Measurements from ENCODE around the gene DAB2IP.

Gene DAB2IP

DNA sequence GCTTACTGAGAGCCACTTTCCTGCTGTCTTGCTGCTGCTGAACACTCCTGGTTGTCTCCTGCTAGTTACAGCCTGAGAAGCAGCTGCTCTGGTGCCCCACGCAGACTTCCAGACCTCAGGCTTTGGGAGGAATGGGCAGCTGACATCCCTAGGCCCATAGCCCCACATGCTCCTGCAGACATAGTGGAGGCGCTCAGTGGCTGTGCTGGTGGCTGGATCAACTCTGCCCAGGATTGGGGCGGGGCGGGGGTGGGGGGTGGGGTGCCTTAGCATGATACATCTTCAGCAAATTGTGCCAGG is 93.9 kb downstream of the DAB2IP start:
- DNase-seq (ENCODE audit: low spot score) (no peak), ATAC-seq (ENCODE audit: low read depth) (no peak)
- Histone ChIP-seq H3K4me1 (ENCODE audit: insufficient read depth, poor library complexity, severe bottlenecking) (peaks cover 35% of the 10 kb centered on the region), H3K36me3 (ENCODE audit: low read depth) (peaks cover 6% of the 10 kb centered on the region; the same call in 1 of the 2 replicates), H3K9me3 (ENCODE audit: severe bottlenecking) (no peaks in the 10 kb centered on the region), H3K4me3 (ENCODE audit: severe bottlenecking) (no peak overlapping the region), H3K27ac (ENCODE audit: poor library complexity, severe bottlenecking) (no peak overlapping the region), H3K27me3 (ENCODE audit: insufficient read depth, poor library complexity, severe bottlenecking) (no peaks in the 10 kb centered on the region)
- TF ChIP-seq, protein P1, sequence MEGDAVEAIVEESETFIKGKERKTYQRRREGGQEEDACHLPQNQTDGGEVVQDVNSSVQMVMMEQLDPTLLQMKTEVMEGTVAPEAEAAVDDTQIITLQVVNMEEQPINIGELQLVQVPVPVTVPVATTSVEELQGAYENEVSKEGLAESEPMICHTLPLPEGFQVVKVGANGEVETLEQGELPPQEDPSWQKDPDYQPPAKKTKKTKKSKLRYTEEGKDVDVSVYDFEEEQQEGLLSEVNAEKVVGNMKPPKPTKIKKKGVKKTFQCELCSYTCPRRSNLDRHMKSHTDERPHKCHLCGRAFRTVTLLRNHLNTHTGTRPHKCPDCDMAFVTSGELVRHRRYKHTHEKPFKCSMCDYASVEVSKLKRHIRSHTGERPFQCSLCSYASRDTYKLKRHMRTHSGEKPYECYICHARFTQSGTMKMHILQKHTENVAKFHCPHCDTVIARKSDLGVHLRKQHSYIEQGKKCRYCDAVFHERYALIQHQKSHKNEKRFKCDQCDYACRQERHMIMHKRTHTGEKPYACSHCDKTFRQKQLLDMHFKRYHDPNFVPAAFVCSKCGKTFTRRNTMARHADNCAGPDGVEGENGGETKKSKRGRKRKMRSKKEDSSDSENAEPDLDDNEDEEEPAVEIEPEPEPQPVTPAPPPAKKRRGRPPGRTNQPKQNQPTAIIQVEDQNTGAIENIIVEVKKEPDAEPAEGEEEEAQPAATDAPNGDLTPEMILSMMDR (IDR thresholded peaks at IDR 0.05; ENCODE audit: poor library complexity, severe bottlenecking) = no peak

DNA sequence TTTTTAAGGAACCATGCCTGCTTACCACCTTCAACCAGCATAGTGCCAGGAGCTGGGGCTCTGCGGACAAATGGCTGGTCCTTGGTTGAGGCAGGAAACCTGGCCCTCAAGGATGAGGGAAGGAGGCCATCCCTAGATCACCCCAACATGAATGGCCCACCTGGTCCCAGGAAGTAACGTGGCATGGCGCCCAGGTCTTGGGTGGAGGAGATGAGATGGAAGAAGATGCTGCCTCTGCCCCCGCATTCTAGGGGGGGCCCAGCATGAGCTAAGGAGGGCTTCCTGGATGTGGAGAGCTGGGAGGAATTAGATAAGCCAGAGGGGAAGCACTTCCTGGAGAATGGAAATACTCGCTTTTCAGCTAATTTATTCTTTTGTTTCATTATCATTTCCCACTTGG is 95.0 kb downstream of the DAB2IP start:
- Histone ChIP-seq H3K36me3 (ENCODE audit: low read depth) (peaks cover 6% of the 10 kb centered on the region; the same call in 1 of the 2 replicates), H3K27ac (ENCODE audit: poor library complexity, severe bottlenecking) (no peak overlapping the region), H3K27me3 (ENCODE audit: insufficient read depth, poor library complexity, severe bottlenecking) (no peaks in the 10 kb centered on the region), H3K4me1 (ENCODE audit: insufficient read depth, poor library complexity, severe bottlenecking) (peaks cover 29% of the 10 kb centered on the region), H3K9me3 (ENCODE audit: severe bottlenecking) (no peaks in the 10 kb centered on the region), H3K4me3 (ENCODE audit: severe bottlenecking) (no peak overlapping the region)
- no peak for DNase-seq (ENCODE audit: low spot score)
- TF ChIP-seq, protein P1 (IDR thresholded peaks at IDR 0.05; ENCODE audit: poor library complexity, severe bottlenecking) = no peak
- ATAC-seq (ENCODE audit: low read depth) = no peak

GRCh38 chr9:121746866-121747265 is 95.4 kb downstream of the DAB2IP start:
- H3K36me3 ChIP-seq (ENCODE audit: low read depth) = peaks cover 6% of the 10 kb centered on the region; the same call in 1 of the 2 replicates
- DNase-seq (ENCODE audit: low spot score) = no peak
- no peak overlapping the region for H3K4me3 ChIP-seq (ENCODE audit: severe bottlenecking)
- H3K27ac ChIP-seq (ENCODE audit: poor library complexity, severe bottlenecking) = no peak overlapping the region
- H3K9me3 ChIP-seq (ENCODE audit: severe bottlenecking) = no peaks in the 10 kb centered on the region
- ATAC-seq (ENCODE audit: low read depth) = no peak
- TF ChIP-seq, protein P1 (IDR thresholded peaks at IDR 0.05; ENCODE audit: poor library complexity, severe bottlenecking) = no peak
- peaks cover 26% of the 10 kb centered on the region for H3K4me1 ChIP-seq (ENCODE audit: insufficient read depth, poor library complexity, severe bottlenecking)
- no peaks in the 10 kb centered on the region for H3K27me3 ChIP-seq (ENCODE audit: insufficient read depth, poor library complexity, severe bottlenecking)

- Histone ChIP-seq H3K36me3 (ENCODE audit: low read depth) (peaks cover 6% of the 10 kb centered on the region; the same call in 1 of the 2 replicates), H3K27me3 (ENCODE audit: insufficient read depth, poor library complexity, severe bottlenecking) (no peaks in the 10 kb centered on the region), H3K4me1 (ENCODE audit: insufficient read depth, poor library complexity, severe bottlenecking) (peaks cover 18% of the 10 kb centered on the region), H3K27ac (ENCODE audit: poor library complexity, severe bottlenecking) (no peak overlapping the region), H3K4me3 (ENCODE audit: severe bottlenecking) (no peak overlapping the region), H3K9me3 (ENCODE audit: severe bottlenecking) (no peaks in the 10 kb centered on the region)
- DNase-seq (ENCODE audit: low spot score) (no peak), ATAC-seq (ENCODE audit: low read depth) (no peak)
- TF ChIP-seq, protein P1 (IDR thresholded peaks at IDR 0.05; ENCODE audit: poor library complexity, severe bottlenecking) = no peak
These were observed 96.6 kb downstream of the DAB2IP start for GRCh38 chr9:121748074-121748473.

DNA sequence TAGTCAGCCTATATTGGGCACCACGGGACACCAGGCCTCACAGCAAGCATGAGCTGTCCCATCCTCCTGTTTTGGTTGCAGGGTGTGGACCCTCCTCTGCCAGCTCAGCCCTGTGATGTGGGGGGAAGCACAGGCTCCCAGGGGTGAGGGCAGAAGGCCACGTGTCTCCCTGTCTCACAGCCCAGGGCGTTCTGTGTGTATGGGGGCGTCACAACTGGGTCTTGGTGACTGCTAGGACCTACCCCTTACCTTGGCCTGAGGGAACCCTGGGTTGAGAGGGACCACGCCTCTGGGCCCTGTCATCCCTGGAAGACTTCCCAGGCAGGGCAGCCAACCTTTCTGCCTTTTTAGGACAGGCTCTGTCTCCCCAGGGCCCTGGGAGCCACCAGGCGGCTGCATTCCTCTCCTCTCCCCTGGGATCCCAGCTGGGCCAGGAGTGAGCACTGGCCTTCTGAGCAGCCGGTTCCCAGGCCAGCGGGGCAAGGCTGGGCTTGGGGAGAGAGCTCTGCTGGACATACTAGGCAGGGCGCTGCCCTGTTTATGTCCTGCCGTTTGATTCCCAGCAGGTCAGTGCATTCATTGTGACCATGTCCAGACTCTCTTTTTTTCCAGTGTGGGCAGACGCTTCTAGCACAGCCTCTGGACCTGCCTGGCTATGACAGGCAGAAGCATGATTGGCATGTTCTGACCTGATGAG is 97.4 kb downstream of the DAB2IP start:
- TF ChIP-seq, protein P1 (IDR thresholded peaks at IDR 0.05; ENCODE audit: poor library complexity, severe bottlenecking) = no peak
- Histone ChIP-seq H3K27me3 (ENCODE audit: insufficient read depth, poor library complexity, severe bottlenecking) (no peaks in the 10 kb centered on the region), H3K4me1 (ENCODE audit: insufficient read depth, poor library complexity, severe bottlenecking) (peaks cover 18% of the 10 kb centered on the region), H3K9me3 (ENCODE audit: severe bottlenecking) (no peaks in the 10 kb centered on the region), H3K36me3 (ENCODE audit: low read depth) (peaks cover 6% of the 10 kb centered on the region; the same call in 1 of the 2 replicates), H3K4me3 (ENCODE audit: severe bottlenecking) (no peak overlapping the region), H3K27ac (ENCODE audit: poor library complexity, severe bottlenecking) (no peak overlapping the region)
- ATAC-seq (ENCODE audit: low read depth) = no peak; the same call in 2 of the 3 replicates
- no peak for DNase-seq (ENCODE audit: low spot score)
